Thoracic aorta (tissue), 2 donors: ENCODE measurements around the gene ZFP82. TPM values are rescaled to one million over a fixed set of nuclear protein-coding genes. Genes with fewer than 3 reads are reported as not detected.

Experiments
- ATAC-seq: fragments of 150-250 bp; one replicate; pipeline ENCODE4 v1.8.0; 2017; ENCODE audit warnings: low read depth; ENCODE audit not compliant: insufficient number of reproducible peaks, low FRiP score
- DNase-seq: peaks from one replicate; pipeline ENCODE4 v3.0.0-alpha.2; 2020; ENCODE audit warnings: low spot score
- H3K27ac ChIP-seq, 2 donors: fragments of 200-600 bp; sonication (generic); 1 replicate in 1 of 2; 2 replicates in 1 of 2; pipeline ENCODE4 v1.5.1; 2016; ENCODE audit warnings: mild to moderate bottlenecking in 2 of 2, moderate library complexity in 2 of 2
- H3K27me3 ChIP-seq: fragments of 200-600 bp; sonication (generic); replicated peaks from 2 replicates; pipeline ENCODE4 v1.6.0; 2016; ENCODE audit warnings: mild to moderate bottlenecking; ENCODE audit not compliant: insufficient read depth
- H3K36me3 ChIP-seq: fragments of 200-600 bp; sonication (generic); one replicate; pipeline ENCODE4 v1.5.1; 2016
- H3K4me1 ChIP-seq, 2 donors: fragments of 200-600 bp; sonication (generic); 1 replicate in 1 of 2; 2 replicates in 1 of 2; pipeline versions ENCODE4 v1.5.1 to v1.6.0; 2016; ENCODE audit warnings: low read depth in 2 of 2, mild to moderate bottlenecking in 1 of 2; ENCODE audit not compliant: control insufficient read depth in 1 of 2
- H3K4me3 ChIP-seq: fragments of 200-600 bp; sonication (generic); 2 replicates; pipeline ENCODE4 v1.5.1; 2016; ENCODE audit warnings: mild to moderate bottlenecking
- H3K9me3 ChIP-seq: fragments of 200-600 bp; sonication (generic); 2 replicates; pipeline ENCODE4 v1.5.1; 2016
- total RNA-seq, 2 donors: library from RNA; depleted of rRNA; stranded (reverse); fragments of >200 nt; gene quantifications; one replicate each; pipeline versions ENCODE4 v1.1.0 to v1.2.3, GENCODE V29; 2016
- TF ChIP-seq, protein P1 (sequence below): fragments of 200-600 bp; sonication (generic); IDR thresholded peaks from one replicate; pipeline ENCODE4 v1.5.1; 2019; ENCODE audit warnings: antibody characterized with exemption

Gene ZFP82
- 10 to 100 TPM in 1 of 2 donors, 1 to 10 TPM in 1; 4.2 to 14.4 TPM for total RNA-seq

DNA sequence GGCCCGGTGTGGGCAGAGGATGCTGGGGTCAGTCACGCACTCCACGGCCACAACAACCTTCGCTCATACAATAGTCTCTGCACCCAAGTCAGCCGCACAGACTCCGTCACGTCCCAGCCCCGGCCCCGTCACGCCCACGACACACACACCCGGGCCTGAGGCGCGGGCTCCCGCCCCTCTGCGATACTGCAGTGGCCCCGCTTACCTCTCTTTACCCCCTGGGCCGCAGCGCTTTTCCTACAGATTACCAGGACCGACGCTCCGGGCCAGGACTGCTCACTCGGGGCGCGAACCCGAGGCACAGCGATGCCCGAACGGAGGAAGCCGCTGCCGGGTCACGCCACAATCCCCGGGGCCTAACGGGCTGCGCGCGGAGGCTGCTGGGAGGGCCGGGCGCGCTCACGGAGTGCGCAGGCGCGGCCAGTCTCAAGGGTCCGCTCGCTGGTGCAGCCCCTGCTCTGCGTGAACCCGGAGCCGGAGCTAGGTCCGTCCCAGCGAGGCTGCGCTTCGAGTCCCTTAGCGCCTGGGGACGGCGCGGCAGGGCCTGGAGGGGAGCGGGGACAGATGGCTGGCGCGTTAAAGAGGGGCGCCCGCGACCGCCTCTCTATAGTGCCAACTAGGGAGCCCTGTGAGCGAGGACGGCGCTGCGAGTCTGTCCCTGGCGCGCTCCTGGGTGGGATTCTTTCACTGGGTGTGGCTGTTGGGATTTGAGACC is at the start of gene ZFP82:
TSS of gene ZFP82 (minus strand) at position 358 of the 715 bp plus-strand sequence. CDS start 8,855 bp downstream, outside the sequence.
- Histone ChIP-seq H3K27ac (peak within 1 kb of the TSS; percentile 61 to 85), H3K4me3 (peak within 1 kb of the TSS; percentile 80), H3K36me3 (peaks cover under 1% of the 10 kb centered on the region), H3K4me1 (peaks cover 8 to 10% of the 10 kb centered on the region in 2 donors), H3K9me3 (peaks cover 6% of the 10 kb centered on the region), H3K27me3 (no peaks in the 10 kb centered on the region)
- TF ChIP-seq, protein P1, sequence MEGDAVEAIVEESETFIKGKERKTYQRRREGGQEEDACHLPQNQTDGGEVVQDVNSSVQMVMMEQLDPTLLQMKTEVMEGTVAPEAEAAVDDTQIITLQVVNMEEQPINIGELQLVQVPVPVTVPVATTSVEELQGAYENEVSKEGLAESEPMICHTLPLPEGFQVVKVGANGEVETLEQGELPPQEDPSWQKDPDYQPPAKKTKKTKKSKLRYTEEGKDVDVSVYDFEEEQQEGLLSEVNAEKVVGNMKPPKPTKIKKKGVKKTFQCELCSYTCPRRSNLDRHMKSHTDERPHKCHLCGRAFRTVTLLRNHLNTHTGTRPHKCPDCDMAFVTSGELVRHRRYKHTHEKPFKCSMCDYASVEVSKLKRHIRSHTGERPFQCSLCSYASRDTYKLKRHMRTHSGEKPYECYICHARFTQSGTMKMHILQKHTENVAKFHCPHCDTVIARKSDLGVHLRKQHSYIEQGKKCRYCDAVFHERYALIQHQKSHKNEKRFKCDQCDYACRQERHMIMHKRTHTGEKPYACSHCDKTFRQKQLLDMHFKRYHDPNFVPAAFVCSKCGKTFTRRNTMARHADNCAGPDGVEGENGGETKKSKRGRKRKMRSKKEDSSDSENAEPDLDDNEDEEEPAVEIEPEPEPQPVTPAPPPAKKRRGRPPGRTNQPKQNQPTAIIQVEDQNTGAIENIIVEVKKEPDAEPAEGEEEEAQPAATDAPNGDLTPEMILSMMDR: no peak
- DNase-seq: no peak
- ATAC-seq: peak; percentile 46

DNA sequence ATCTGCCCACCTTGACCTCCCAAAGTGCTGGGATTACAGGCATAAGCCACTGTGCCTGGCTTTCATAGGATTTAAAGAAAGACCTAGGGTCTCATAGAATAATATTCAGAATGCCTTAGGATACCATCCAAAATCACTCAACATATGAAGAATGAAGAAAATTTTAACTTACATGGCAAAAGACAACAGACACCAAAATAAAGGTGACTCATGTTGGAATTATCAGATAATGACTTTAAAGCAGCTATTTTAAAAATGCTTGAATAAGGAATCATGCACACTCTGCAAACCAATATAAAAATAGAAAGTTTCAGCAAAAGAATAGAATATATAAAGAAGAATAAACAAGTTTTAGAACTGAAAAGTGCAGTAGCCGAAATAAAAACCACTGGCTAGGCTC is 41.6 kb upstream of the ZFP82 start:
- Histone ChIP-seq H3K27me3 (no peaks in the 10 kb centered on the region), H3K27ac (no peak overlapping the region)

DNA sequence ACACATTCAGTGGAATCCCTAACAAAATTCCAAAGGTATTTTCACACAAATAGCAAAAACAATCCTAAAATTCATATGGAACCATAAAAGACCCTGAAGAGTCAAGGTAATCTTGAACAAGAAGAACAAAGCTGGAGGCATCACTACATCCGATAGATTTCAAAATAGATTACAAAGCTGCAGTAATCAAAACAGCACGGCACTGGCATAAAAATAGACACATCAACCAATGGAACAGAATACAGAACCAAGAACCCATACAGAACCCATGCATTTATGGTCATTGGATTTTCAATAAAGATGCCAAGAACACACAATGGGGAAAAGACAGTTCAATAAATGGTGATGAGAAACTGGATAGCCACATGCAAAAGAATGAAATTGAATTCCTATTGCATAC is 38.4 kb upstream of the ZFP82 start:
- H3K4me3 ChIP-seq: no peak overlapping the region
- no peak for ATAC-seq
- no peaks in the 10 kb centered on the region for H3K4me1 ChIP-seq
- H3K27me3 ChIP-seq: no peaks in the 10 kb centered on the region
- DNase-seq: no peak
- no peak overlapping the region for H3K27ac ChIP-seq
- peaks cover 40% of the 10 kb centered on the region for H3K36me3 ChIP-seq
- TF ChIP-seq, protein P1: no peak
- H3K9me3 ChIP-seq: peaks cover 55% of the 10 kb centered on the region

More for the DNA sequence above, 41.6 kb upstream of the ZFP82 start:
- ATAC-seq: no peak
- TF ChIP-seq, protein P1: no peak
- no peak for DNase-seq
- Histone ChIP-seq H3K4me3 (no peak overlapping the region), H3K4me1 (no peaks in the 10 kb centered on the region), H3K36me3 (peaks cover 22% of the 10 kb centered on the region), H3K9me3 (peaks cover 30% of the 10 kb centered on the region)

DNA sequence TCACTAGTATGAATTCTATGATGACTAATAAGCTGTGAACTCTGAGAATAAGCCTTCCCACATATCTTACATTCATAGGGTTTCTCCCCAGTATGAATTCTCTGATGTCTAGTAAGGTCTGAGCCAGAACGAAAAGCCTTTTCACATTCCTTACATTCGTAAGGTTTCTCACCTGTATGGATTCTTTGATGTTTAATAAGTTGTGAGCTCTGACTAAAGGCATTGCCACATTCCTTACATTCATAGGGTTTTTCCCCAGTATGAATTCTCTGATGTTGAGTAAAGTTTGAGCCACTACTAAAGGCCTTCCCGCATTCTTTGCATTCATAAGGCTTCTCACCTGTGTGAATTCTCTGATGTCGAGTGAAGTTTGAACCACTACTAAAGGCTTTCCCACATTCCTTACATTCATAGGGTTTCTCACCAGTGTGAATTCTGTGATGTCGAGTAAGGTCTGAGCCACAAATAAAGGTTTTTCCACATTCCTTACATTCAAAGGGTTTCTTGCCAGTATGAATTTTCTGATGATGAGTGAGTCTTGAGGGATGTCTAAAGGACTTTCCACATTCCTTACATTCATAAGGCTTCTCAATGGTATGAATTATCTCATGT is 30.7 kb upstream of the ZFP82 start:
- H3K4me3 ChIP-seq: peak overlapping the region; percentile 12
- H3K9me3 ChIP-seq: peaks cover 94% of the 10 kb centered on the region
- TF ChIP-seq, protein P1: no peak
- H3K27ac ChIP-seq: no peak overlapping the region
- H3K4me1 ChIP-seq: no peaks in the 10 kb centered on the region
- DNase-seq (no peak), ATAC-seq (no peak)
- peaks cover 66% of the 10 kb centered on the region for H3K36me3 ChIP-seq
- no peaks in the 10 kb centered on the region for H3K27me3 ChIP-seq

DNA sequence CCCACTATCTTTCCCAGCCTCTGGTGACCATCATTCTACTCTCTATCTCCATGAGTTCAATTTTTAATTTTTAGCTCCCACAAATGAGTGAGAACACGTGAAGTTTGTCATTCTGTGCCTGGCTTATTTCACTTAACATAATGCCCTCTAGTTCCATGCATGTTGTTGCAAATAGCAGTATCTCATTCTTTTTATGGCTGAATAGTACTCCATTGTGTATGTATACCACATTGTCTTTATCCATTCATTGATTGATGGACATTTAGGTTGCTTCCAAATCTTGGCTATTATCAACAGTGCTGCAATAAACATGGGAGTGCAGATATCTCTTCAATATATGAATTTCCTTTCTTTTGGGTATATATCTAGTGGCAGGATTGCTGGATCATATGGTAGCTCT is 22.9 kb upstream of the ZFP82 start:
- H3K27me3 ChIP-seq: no peaks in the 10 kb centered on the region
- DNase-seq (no peak), ATAC-seq (no peak)
- TF ChIP-seq, protein P1: no peak
- H3K9me3 ChIP-seq: peaks cover 65% of the 10 kb centered on the region
- H3K4me1 ChIP-seq: no peaks in the 10 kb centered on the region
- H3K27ac ChIP-seq: no peak overlapping the region
- no peak overlapping the region for H3K4me3 ChIP-seq
- peaks cover 5% of the 10 kb centered on the region for H3K36me3 ChIP-seq
